Cardiac muscle cell (in vitro differentiated cells and primary cell): ENCODE measurements around the gene ASB1. TPM values are rescaled to one million over a fixed set of nuclear protein-coding genes. Genes with fewer than 3 reads are reported as not detected.

Experiments used
- DNase-seq, 2 donors: peaks; one replicate each; pipeline versions ENCODE4 v3.0.0 to v3.0.0-alpha.2; 2010 to 2017; ENCODE audit warnings: low read depth in 1 of 2, low spot score in 1 of 2
- H3K27ac ChIP-seq: fragments of 200-600 bp; sonication (generic); 2 replicates; pipeline ENCODE4 v1.5.1; 2016
- H3K27me3 ChIP-seq: fragments of 200-600 bp; sonication (generic); 2 replicates; pipeline ENCODE4 v1.6.0; 2016; ENCODE audit warnings: control low read depth
- H3K36me3 ChIP-seq: fragments of 200-600 bp; sonication (generic); 2 replicates; pipeline ENCODE4 v1.5.1; 2016; ENCODE audit warnings: control low read depth
- H3K4me1 ChIP-seq: fragments of 200-600 bp; sonication (generic); 2 replicates; pipeline ENCODE4 v1.8.1; 2017; ENCODE audit warnings: low read depth, mild to moderate bottlenecking, mixed run types
- H3K4me3 ChIP-seq: fragments of 200-600 bp; sonication (generic); 2 replicates; pipeline ENCODE4 v1.5.1; 2016; ENCODE audit warnings: mild to moderate bottlenecking
- H3K9me3 ChIP-seq: fragments of 200-600 bp; sonication (generic); 2 replicates; pipeline ENCODE4 v1.5.1; 2017; ENCODE audit warnings: low read depth, mild to moderate bottlenecking, control low read depth
- CTCF ChIP-seq: IDR thresholded peaks from 2 replicates; pipeline ENCODE4 v1.5.1; 2012; ENCODE audit warnings: low read depth, mild to moderate bottlenecking, low read length
- polyA plus RNA-seq: library from polyadenylated mRNA; unstranded; fragments of >200 nt; fragmentation: Nextera tagmentation; extraction: Ambion mirVana; gene quantifications from 2 replicates; pipeline ENCODE4 v1.2.1, GENCODE V29; 2016
- total RNA-seq: library from RNA; depleted of rRNA; stranded (reverse); fragments of >200 nt; gene quantifications from 2 replicates; pipeline ENCODE4 v1.2.3, GENCODE V29; 2016

Gene ASB1
- total and polyA plus RNA-seq, 2 experiments from 2014 or later = 16.7 TPM

- DNase-seq = no peak
- Histone ChIP-seq H3K36me3 (peaks cover 31% of the 10 kb centered on the region), H3K9me3 (no peaks in the 10 kb centered on the region), H3K27ac (no peak overlapping the region), H3K4me3 (no peak overlapping the region), H3K27me3 (no peaks in the 10 kb centered on the region), H3K4me1 (no peaks in the 10 kb centered on the region)
- TF ChIP-seq CTCF = no peak
Measured at GRCh38 chr2:238446371-238446770, 19.6 kb downstream of the ASB1 start.

GRCh38 chr2:238448031-238448955 lies 21.6 kb downstream of the ASB1 start:
- peaks cover 31% of the 10 kb centered on the region for H3K36me3 ChIP-seq
- no peak for TF ChIP-seq CTCF
- no peak overlapping the region for H3K27ac ChIP-seq
- no peaks in the 10 kb centered on the region for H3K27me3 ChIP-seq
- no peaks in the 10 kb centered on the region for H3K4me1 ChIP-seq
- DNase-seq = no peak
- H3K4me3 ChIP-seq = no peak overlapping the region
- H3K9me3 ChIP-seq = no peaks in the 10 kb centered on the region

- Histone ChIP-seq H3K36me3 (peaks cover 30% of the 10 kb centered on the region), H3K4me3 (no peak overlapping the region), H3K27ac (no peak overlapping the region), H3K4me1 (no peaks in the 10 kb centered on the region), H3K9me3 (no peaks in the 10 kb centered on the region), H3K27me3 (no peaks in the 10 kb centered on the region)
- no peak for DNase-seq
- TF ChIP-seq CTCF = no peak
Measured at GRCh38 chr2:238449241-238449640, 22.5 kb downstream of the ASB1 start.

GRCh38 chr2:238449909-238450417 lies 23.2 kb downstream of the ASB1 start:
- no peaks in the 10 kb centered on the region for H3K9me3 ChIP-seq
- TF ChIP-seq CTCF = no peak
- no peak overlapping the region for H3K27ac ChIP-seq
- DNase-seq = peak in 1 of 2 donors; percentile 67
- H3K4me3 ChIP-seq = no peak overlapping the region
- H3K4me1 ChIP-seq = no peaks in the 10 kb centered on the region
- H3K27me3 ChIP-seq = no peaks in the 10 kb centered on the region
- H3K36me3 ChIP-seq = peaks cover 27% of the 10 kb centered on the region

- Histone ChIP-seq H3K36me3 (peaks cover 24% of the 10 kb centered on the region), H3K4me3 (no peak overlapping the region), H3K9me3 (no peaks in the 10 kb centered on the region), H3K27me3 (no peaks in the 10 kb centered on the region), H3K4me1 (no peaks in the 10 kb centered on the region), H3K27ac (no peak overlapping the region)
- no peak for DNase-seq
- no peak for TF ChIP-seq CTCF
Measured at GRCh38 chr2:238450440-238450861, 23.7 kb downstream of the ASB1 start.
